ENCODE results near the gene TPSD1.

DNA sequence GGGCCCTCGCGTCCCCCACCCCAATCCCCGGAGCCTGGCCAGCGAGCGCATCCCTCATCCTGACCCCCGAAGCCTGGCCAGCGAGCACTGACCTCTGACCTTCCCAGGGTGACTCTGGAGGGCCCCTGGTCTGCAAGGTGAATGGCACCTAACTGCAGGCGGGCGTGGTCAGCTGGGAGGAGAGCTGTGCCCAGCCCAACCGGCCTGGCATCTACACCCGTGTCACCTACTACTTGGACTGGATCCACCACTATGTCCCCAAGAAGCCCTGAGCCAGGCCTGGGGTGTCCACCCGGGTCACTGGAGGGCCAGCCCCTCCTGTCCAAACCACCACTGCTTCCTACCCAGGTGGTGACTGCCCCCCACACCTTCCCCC is 2.3 kb downstream of the TPSD1 start:
- TF ChIP-seq JUND (IDR thresholded peaks at IDR 0.05) (no peak), POLR2AphosphoS5 (IDR thresholded peaks at IDR 0.05; ENCODE audit: low read depth, low read length) (no peak), ELF1 (IDR thresholded peaks at IDR 0.05) (no peak), SIN3A (IDR thresholded peaks at IDR 0.05; ENCODE audit: borderline replicate concordance, low read depth, low read length) (no peak), RAD21 (IDR thresholded peaks at IDR 0.05; ENCODE audit: low read length) (no peak), YY1 (IDR thresholded peaks at IDR 0.05; ENCODE audit: low read depth) (no peak), GABPA (IDR thresholded peaks at IDR 0.05; ENCODE audit: low read depth) (no peak)
- TF ChIP-seq, protein P1, sequence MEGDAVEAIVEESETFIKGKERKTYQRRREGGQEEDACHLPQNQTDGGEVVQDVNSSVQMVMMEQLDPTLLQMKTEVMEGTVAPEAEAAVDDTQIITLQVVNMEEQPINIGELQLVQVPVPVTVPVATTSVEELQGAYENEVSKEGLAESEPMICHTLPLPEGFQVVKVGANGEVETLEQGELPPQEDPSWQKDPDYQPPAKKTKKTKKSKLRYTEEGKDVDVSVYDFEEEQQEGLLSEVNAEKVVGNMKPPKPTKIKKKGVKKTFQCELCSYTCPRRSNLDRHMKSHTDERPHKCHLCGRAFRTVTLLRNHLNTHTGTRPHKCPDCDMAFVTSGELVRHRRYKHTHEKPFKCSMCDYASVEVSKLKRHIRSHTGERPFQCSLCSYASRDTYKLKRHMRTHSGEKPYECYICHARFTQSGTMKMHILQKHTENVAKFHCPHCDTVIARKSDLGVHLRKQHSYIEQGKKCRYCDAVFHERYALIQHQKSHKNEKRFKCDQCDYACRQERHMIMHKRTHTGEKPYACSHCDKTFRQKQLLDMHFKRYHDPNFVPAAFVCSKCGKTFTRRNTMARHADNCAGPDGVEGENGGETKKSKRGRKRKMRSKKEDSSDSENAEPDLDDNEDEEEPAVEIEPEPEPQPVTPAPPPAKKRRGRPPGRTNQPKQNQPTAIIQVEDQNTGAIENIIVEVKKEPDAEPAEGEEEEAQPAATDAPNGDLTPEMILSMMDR (IDR thresholded peaks at IDR 0.05): no peak
- TF ChIP-seq, protein P2, sequence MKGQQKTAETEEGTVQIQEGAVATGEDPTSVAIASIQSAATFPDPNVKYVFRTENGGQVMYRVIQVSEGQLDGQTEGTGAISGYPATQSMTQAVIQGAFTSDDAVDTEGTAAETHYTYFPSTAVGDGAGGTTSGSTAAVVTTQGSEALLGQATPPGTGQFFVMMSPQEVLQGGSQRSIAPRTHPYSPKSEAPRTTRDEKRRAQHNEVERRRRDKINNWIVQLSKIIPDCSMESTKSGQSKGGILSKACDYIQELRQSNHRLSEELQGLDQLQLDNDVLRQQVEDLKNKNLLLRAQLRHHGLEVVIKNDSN (IDR thresholded peaks at IDR 0.05; ENCODE audit: borderline replicate concordance, low read depth): no peak
- TF ChIP-seq, protein P3, sequence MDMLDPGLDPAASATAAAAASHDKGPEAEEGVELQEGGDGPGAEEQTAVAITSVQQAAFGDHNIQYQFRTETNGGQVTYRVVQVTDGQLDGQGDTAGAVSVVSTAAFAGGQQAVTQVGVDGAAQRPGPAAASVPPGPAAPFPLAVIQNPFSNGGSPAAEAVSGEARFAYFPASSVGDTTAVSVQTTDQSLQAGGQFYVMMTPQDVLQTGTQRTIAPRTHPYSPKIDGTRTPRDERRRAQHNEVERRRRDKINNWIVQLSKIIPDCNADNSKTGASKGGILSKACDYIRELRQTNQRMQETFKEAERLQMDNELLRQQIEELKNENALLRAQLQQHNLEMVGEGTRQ (IDR thresholded peaks at IDR 0.05; ENCODE audit: borderline replicate concordance, low read depth, low read length): no peak
